ENCODE results near the gene NUDT5. TPM values are rescaled to one million over a fixed set of nuclear protein-coding genes. Genes with fewer than 3 reads are reported as not detected.

NUDT5 gene
- total and polyA plus RNA-seq, 5 experiments from 2014 or later: 45.0 to 55.7 (median 50.7) TPM

DNA sequence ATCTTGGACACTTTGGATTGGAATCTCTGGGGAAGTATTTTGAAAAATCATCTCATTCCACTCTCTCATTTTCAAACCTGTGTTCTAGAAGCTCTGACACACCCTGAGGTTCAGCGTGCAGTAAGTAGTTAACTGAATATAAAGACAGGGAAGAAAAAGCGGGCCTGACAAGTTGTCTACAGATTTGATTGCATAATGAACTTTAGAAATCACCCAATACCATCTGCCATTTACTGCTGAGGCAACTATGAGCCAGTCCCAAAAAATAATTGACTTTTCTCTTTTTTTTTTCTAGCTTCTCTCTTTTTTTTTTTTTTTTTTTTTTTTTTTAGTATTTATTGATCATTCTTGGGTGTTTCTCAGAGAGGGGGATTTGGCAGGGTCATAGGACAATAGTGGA, 29.8 kb upstream of the NUDT5 start:
- peaks cover 0 to 12% (median 4%) of the 10 kb centered on the region in 4 donors for H3K4me1 Mint-ChIP-seq
- no peaks in the 10 kb centered on the region for H3K9me3 Mint-ChIP-seq
- no peaks in the 10 kb centered on the region for H3K27me3 Mint-ChIP-seq
- H3K27ac Mint-ChIP-seq: peak overlapping the region in 1 of 10 donors; percentile 37
- POLR2A ChIA-PET: no interaction called here
- no peak for DNase-seq
- peaks cover 14 to 78% (median 28%) of the 10 kb centered on the region in 3 donors for H3K36me3 Mint-ChIP-seq
- ATAC-seq: no peak
- H3K4me3 Mint-ChIP-seq: no peak overlapping the region

DNA sequence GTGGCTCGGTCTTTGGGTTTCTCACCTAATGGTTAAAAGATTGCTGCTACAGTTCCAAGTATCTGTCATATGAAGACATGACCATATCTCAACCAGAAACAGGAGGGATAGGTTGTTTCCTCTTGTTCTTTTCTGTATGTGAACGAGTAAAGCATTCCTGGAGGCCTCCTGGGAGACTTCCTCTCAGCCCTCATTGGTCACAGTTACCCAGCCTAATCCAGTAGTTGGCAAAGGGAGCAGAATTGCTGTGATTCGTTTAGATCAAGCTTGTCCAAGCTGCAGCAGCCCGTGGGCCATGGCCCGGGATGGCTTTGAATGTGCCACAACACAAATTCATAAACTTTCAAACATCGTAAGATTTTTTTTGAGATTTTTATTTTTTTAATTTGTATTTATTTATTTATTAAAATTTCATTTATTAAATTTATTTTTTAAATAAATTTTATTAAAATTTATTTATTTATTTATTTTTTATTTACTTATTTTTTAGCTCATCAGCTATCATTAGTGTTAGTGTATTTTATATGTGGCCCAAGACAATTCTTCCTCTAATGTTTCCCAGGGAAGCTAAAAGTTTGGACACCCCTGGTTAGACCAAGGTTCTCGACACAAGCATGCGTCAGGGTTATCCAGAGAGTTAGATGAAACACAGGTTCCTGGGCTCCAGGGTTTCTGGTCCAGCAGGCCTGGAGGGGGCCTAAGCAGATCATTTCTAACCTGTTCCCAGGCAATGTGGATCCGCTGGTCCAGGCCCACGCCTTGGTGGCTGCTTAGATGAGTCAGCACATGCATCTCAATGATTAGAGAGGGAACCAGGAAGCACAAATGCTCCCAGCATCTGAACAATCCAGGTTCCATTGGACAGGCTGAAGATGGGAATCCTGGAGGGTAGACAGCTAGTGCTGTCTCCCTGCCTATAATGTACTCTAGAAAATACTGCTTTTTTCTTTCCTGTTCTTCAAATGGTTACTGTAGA, 25.9 kb upstream of the NUDT5 start:
- no peak for DNase-seq
- H3K36me3 Mint-ChIP-seq: peaks cover 18 to 86% (median 33%) of the 10 kb centered on the region in 3 donors
- POLR2A ChIA-PET: no interaction called here

DNA sequence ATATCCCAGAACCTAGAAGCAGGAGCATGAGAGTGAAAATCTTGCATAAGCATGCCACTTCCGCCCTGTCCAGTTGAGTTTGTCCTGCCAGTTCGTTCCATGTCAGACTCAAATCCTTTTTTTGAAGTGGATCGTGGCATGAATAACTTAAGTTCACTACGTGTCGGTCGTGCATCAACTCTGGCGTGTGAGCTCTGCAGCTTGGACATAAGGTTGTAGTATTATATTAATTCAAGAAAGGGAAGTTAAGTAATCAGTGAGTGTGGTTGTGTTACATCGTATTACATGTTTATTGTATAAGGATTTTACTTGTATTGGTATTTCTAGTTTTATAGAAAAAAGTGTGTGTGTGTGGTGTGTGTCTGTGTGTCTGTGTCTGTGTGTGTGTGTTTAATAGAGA, 23.3 kb upstream of the NUDT5 start:
- ATAC-seq: no peak
- DNase-seq: no peak
- peaks cover 16 to 81% (median 27%) of the 10 kb centered on the region in 3 donors for H3K36me3 Mint-ChIP-seq
- POLR2A ChIA-PET: no interaction called here
- peak overlapping the region in 4 of 10 donors; percentile 19 to 56 (median 48) for H3K27ac Mint-ChIP-seq
- H3K4me3 Mint-ChIP-seq: no peak overlapping the region
- H3K27me3 Mint-ChIP-seq: no peaks in the 10 kb centered on the region
- no peaks in the 10 kb centered on the region for H3K9me3 Mint-ChIP-seq
- H3K4me1 Mint-ChIP-seq: peaks cover 10 to 21% (median 18%) of the 10 kb centered on the region in 4 donors

More for the DNA sequence above, 25.9 kb upstream of the NUDT5 start:
- no peak for ATAC-seq
- Mint-ChIP-seq H3K27ac (peak overlapping the region in 5 of 10 donors; percentile 10 to 73 (median 31)), H3K4me3 (no peak overlapping the region), H3K4me1 (peaks cover 0 to 7% (median 4%) of the 10 kb centered on the region in 4 donors), H3K9me3 (no peaks in the 10 kb centered on the region), H3K27me3 (no peaks in the 10 kb centered on the region)

DNA sequence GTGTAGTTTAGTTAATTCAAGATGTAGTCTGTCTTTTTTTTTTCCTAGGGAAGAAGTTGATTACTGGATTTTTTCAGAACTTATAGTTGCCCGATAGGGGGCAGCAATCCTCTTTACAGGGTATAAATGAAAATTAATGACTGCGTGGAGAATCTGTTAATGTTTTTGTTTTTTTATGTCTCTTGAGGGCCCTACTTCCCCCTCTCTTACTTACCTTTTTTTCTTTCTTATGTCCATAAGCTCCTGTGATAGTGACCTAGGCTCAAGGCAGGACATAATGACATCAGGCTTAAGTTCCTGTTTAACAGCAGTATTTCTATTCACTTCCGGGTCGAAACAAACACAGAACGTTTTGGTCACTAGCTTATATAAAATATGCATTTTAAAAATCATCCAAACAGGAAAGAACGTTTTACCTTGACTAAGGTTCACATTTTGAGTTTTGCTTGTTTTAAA, 19.1 kb upstream of the NUDT5 start:
- Mint-ChIP-seq H3K4me1 (peaks cover 7 to 19% (median 18%) of the 10 kb centered on the region in 4 donors), H3K27ac (peak overlapping the region; percentile 60 to 94 (median 87)), H3K4me3 (peak overlapping the region; percentile 54 to 84 (median 72)), H3K27me3 (no peaks in the 10 kb centered on the region), H3K9me3 (no peaks in the 10 kb centered on the region), H3K36me3 (peaks cover 16 to 85% (median 24%) of the 10 kb centered on the region in 3 donors)
- DNase-seq (peak in 8 of 10 donors; percentile 27 to 60 (median 37)), ATAC-seq (peak; percentile 42 to 57)
- POLR2A ChIA-PET: interaction anchor here (1.1 kb wide), 1 partner anchor 9 kb away, joined by 5 read pairs; no protein-coding TSS in a partner anchor

DNA sequence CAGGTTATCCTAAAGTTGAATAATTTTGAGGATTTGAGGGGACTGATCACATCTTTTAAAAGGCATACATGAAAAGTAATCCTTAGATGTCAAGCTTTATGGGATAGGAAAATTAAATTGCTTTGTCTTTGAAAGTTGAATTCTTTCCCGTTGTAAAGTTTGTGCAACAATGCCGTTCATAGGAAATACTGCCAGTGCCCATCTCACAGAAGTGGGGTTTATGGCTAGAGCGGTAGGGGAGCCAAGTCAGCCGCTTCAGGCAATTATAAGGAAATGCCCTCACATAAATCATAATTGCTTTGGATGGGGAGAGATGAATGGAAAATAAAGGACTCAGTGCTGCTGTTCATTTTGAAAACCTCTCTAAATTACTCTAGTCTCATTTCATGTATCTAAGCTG, 18.4 kb upstream of the NUDT5 start:
- H3K27me3 Mint-ChIP-seq: no peaks in the 10 kb centered on the region
- H3K4me1 Mint-ChIP-seq: peaks cover 8 to 22% (median 19%) of the 10 kb centered on the region in 4 donors
- no peak for DNase-seq
- H3K9me3 Mint-ChIP-seq: no peaks in the 10 kb centered on the region
- peaks cover 16 to 82% (median 21%) of the 10 kb centered on the region in 3 donors for H3K36me3 Mint-ChIP-seq
- H3K4me3 Mint-ChIP-seq: no peak overlapping the region
- peak overlapping the region in 9 of 10 donors; percentile 25 to 94 (median 87) for H3K27ac Mint-ChIP-seq
- ATAC-seq: no peak
- POLR2A ChIA-PET: no interaction called here

DNA sequence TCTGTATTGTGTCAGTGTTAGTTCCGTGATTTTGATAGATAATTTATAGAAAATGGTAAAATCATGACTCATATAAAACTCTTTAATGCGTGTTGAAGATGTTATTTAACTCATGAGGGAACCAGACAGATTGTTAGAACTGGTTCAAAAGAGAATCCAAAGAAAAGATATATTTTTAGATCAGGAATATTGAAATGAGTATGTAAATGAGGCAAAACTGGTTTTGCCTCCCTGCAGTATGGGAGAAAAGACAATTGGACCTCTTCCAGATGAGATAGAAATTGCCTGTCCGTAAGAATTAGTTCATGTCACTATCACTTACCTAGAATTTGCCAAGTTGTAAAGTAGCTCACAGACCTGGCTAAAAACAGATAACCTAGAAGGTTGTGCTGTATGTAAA, 17.9 kb upstream of the NUDT5 start:
- POLR2A ChIA-PET: no interaction called here
- ATAC-seq: no peak
- no peaks in the 10 kb centered on the region for H3K9me3 Mint-ChIP-seq

DNA sequence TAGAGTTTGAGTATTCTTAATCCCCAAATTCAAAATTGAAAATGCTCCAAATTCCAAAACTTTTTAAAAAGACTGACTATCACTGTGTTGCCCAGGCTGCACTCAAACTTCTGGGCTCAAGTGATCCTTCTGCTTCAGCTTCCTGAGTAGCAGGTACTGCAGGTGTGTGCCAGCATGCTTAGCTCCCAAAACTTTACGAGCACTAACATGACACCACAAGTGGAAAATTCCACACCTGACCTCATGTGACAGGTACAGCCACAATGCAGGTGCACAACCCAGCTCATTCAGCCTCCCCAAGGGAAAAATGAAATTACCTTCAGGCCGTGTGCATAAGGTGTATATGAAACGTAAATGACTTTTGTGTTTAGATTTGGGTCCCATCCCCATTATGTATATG, 16.8 kb upstream of the NUDT5 start:
- POLR2A ChIA-PET: no interaction called here
- H3K27me3 Mint-ChIP-seq: no peaks in the 10 kb centered on the region
- no peaks in the 10 kb centered on the region for H3K9me3 Mint-ChIP-seq
- ATAC-seq: no peak
- peaks cover 9 to 82% (median 19%) of the 10 kb centered on the region in 3 donors for H3K36me3 Mint-ChIP-seq
- DNase-seq: no peak
- no peak overlapping the region for H3K27ac Mint-ChIP-seq
- peaks cover 12 to 37% (median 32%) of the 10 kb centered on the region in 4 donors for H3K4me1 Mint-ChIP-seq
- no peak overlapping the region for H3K4me3 Mint-ChIP-seq

More for the DNA sequence above, 17.9 kb upstream of the NUDT5 start:
- Mint-ChIP-seq H3K4me1 (peaks cover 12 to 27% (median 24%) of the 10 kb centered on the region in 4 donors), H3K27me3 (no peaks in the 10 kb centered on the region), H3K36me3 (peaks cover 11 to 82% (median 19%) of the 10 kb centered on the region in 3 donors), H3K27ac (peak overlapping the region in 1 of 10 donors; percentile 88), H3K4me3 (no peak overlapping the region)
- DNase-seq: no peak

DNA sequence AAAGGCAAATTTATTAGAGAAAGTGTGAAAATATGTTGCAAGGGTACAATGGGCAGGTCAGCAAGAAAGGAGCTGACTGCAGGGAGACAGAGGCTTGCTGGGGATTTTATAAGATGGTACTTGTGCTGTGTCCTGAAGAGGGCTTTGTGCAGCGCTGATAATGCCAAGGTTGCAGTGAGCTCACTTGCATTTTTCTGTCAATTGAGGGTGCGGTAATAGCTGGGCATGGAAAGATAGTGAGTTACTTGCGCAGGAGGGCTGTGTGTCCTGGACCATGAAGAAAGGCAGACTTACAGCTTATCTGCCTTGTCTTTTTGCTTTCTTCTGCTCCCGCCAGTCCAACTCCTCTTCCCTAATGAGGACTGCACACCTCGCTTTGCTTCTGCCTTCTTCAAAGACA, 12.8 kb upstream of the NUDT5 start:
- H3K36me3 Mint-ChIP-seq: peaks cover 0 to 82% (median 22%) of the 10 kb centered on the region in 3 donors
- H3K27ac Mint-ChIP-seq: peak overlapping the region in 6 of 10 donors; percentile 32 to 72 (median 54)

DNA sequence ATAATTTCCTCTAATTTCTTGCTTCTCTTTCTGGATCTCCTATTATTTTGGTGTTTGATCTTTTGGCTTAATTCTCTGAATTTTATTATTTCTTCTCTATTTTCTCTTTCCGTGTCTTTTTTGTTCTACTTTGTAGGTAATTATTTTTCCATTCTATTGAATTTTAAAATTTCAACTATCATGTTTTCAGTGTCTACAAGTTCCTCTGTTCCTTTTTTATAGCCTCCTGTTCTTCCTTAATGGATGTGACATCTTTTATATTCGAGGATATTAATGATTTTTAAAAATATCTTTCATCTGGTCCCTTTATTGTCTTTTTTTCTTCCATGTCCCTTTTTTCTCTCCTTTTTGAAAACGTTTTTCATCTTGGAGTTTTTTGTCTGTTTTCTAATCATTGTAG, 11.4 kb upstream of the NUDT5 start:
- ATAC-seq (no peak), DNase-seq (no peak)
- H3K9me3 Mint-ChIP-seq: no peaks in the 10 kb centered on the region
- POLR2A ChIA-PET: interaction anchor here (0.7 kb wide), 1 partner anchor 1806 kb away, joined by 5 read pairs; no protein-coding TSS in a partner anchor
- H3K4me3 Mint-ChIP-seq: no peak overlapping the region
- no peaks in the 10 kb centered on the region for H3K27me3 Mint-ChIP-seq
- peaks cover 18 to 38% (median 36%) of the 10 kb centered on the region in 4 donors for H3K4me1 Mint-ChIP-seq
- peak overlapping the region in 2 of 10 donors; percentile 8 to 53 for H3K27ac Mint-ChIP-seq
- peaks cover 0 to 80% (median 20%) of the 10 kb centered on the region in 3 donors for H3K36me3 Mint-ChIP-seq

More for the DNA sequence above, 12.8 kb upstream of the NUDT5 start:
- Mint-ChIP-seq H3K27me3 (no peaks in the 10 kb centered on the region), H3K4me3 (no peak overlapping the region), H3K4me1 (peaks cover 14 to 29% (median 25%) of the 10 kb centered on the region in 4 donors), H3K9me3 (no peaks in the 10 kb centered on the region)
- DNase-seq (no peak), ATAC-seq (no peak)
- POLR2A ChIA-PET: interaction anchor here (0.6 kb wide), 1 partner anchor 69 kb away, joined by 3 read pairs; no protein-coding TSS in a partner anchor

DNA sequence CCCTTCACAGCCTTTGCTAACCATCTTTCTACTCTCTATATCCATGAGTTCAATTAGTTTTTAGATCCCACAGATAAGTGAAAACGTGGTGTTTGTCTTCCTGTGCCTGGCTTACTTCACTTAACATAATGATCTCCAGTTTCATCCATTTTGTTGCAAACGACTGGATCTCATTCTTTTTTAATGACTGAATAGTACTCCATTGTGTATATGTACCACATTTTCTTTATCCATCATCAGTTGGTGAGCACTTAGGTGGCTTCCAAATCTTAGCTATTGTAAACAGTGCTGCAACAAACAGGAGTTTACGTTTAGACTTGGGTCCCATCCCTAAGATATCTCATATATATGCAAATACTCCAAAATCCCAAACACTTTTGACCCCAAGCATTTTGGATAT, 9.4 kb upstream of the NUDT5 start:
- DNase-seq: no peak
- H3K27me3 Mint-ChIP-seq: no peaks in the 10 kb centered on the region
- POLR2A ChIA-PET: no interaction called here
- no peak overlapping the region for H3K4me3 Mint-ChIP-seq
- H3K36me3 Mint-ChIP-seq: peaks cover 0 to 77% (median 17%) of the 10 kb centered on the region in 3 donors
- H3K4me1 Mint-ChIP-seq: peaks cover 26 to 52% (median 49%) of the 10 kb centered on the region in 4 donors
- H3K9me3 Mint-ChIP-seq: no peaks in the 10 kb centered on the region
- H3K27ac Mint-ChIP-seq: peak overlapping the region in 1 of 10 donors; percentile 1
- ATAC-seq: no peak

DNA sequence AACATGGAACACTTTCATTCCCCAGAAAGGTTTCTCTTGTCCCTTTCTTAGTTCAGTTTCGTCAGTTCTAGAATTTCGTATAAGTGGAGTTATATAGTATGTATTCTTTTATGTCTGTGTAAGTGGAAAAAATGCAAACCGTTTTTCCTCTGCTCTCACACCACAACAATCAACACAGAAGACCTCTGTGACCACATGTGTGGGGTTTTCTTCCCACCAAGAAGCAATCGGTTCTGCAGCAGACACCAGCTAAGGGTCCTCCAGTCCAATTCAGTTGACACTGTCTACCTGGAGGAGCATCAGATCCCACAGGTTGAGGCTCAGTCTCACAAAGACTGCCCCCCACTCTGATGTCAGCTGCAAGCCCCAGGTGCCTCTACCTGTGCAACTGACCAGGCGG, 6.5 kb upstream of the NUDT5 start:
- ATAC-seq (peak in 1 of 2 donors; percentile 44), DNase-seq (no peak)
- Mint-ChIP-seq H3K27me3 (no peaks in the 10 kb centered on the region), H3K36me3 (peaks cover 0 to 71% (median 26%) of the 10 kb centered on the region in 3 donors), H3K27ac (peak overlapping the region in 2 of 10 donors; percentile 65 to 71), H3K4me1 (peaks cover 18 to 56% (median 49%) of the 10 kb centered on the region in 4 donors), H3K4me3 (no peak overlapping the region), H3K9me3 (no peaks in the 10 kb centered on the region)
- POLR2A ChIA-PET: no interaction called here

DNA sequence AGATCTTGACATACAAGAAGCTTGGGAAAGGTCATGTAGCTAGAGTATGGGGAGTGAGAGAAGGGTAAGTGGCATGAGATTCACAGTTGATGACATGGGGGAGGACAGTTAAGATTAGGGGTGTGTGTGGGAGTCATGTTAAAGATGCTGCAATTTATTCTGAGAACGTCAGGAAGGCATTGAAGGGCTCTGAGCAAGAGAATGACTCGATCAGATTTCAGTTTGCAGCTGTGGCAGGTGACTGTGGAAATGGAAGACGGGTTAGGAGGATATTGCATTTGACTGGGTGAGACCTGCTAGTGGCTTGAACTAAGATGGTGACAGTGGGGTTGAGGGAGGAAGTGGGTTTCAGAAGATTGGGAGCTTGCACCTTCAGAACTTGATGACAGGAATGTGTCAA, 5.9 kb upstream of the NUDT5 start:
- peaks cover 20 to 57% (median 53%) of the 10 kb centered on the region in 4 donors for H3K4me1 Mint-ChIP-seq
- no peak for DNase-seq
- no peaks in the 10 kb centered on the region for H3K27me3 Mint-ChIP-seq
- no peak for ATAC-seq
- peak overlapping the region in 8 of 10 donors; percentile 7 to 58 (median 34) for H3K4me3 Mint-ChIP-seq
- POLR2A ChIA-PET: no interaction called here
- peak overlapping the region in 7 of 10 donors; percentile 1 to 65 (median 11) for H3K27ac Mint-ChIP-seq
- H3K36me3 Mint-ChIP-seq: peaks cover 0 to 65% (median 23%) of the 10 kb centered on the region in 3 donors
- no peaks in the 10 kb centered on the region for H3K9me3 Mint-ChIP-seq
